ENCODE results near the gene TMEM229B.

TMEM229B gene

DNA sequence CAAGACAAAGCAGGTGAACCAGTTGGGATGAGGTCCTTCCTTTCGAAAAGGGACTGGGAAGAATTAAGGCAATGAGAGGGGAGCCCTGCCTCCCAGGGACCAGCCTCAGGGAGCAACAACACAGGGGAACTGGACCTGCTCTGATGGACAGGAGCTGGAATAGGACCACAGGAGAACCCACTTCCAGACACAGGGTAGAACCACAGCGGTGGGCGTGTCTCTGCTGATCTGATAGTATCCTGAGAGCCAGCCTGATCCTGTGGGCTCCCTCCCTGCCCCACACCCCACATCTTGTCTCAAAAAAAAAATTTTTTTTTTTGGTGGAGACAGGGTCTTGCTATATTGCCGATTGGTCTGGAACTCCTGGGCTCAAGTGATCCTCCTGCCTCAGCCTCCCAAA lies 62.9 kb downstream of the TMEM229B start:
- Histone ChIP-seq H3K36me3 (ENCODE audit: insufficient read depth, low read length) (no peaks in the 10 kb centered on the region), H3K4me3 (no peak overlapping the region), H3K9me3 (ENCODE audit: low read depth, low read length) (no peaks in the 10 kb centered on the region), H3K9ac (ENCODE audit: insufficient read length) (no peak overlapping the region), H3K27ac (no peak overlapping the region)
- no peak for DNase-seq (ENCODE audit: low read depth, low spot score)
- no peak for TF ChIP-seq FOXP2 (optimal IDR thresholded peaks at IDR 0.05; ENCODE audit: control extremely low read depth, extremely low read length, insufficient read depth)
- TF ChIP-seq EZH2 (IDR thresholded peaks at IDR 0.05): no peak
- TF ChIP-seq POLR2AphosphoS5 (IDR thresholded peaks at IDR 0.05; ENCODE audit: borderline replicate concordance, low read depth, low read length): no peak

- Histone ChIP-seq H3K9me3 (ENCODE audit: low read depth, low read length) (no peaks in the 10 kb centered on the region), H3K9ac (ENCODE audit: insufficient read length) (no peak overlapping the region), H3K27ac (no peak overlapping the region), H3K4me3 (no peak overlapping the region), H3K36me3 (ENCODE audit: insufficient read depth, low read length) (no peaks in the 10 kb centered on the region)
- no peak for TF ChIP-seq POLR2AphosphoS5 (IDR thresholded peaks at IDR 0.05; ENCODE audit: borderline replicate concordance, low read depth, low read length)
- TF ChIP-seq EZH2 (IDR thresholded peaks at IDR 0.05): no peak
- TF ChIP-seq FOXP2 (optimal IDR thresholded peaks at IDR 0.05; ENCODE audit: control extremely low read depth, extremely low read length, insufficient read depth): no peak
- DNase-seq (ENCODE audit: low read depth, low spot score): no peak
Measured at GRCh38 chr14:67424539-67424938, 64.0 kb downstream of the TMEM229B start.

DNA sequence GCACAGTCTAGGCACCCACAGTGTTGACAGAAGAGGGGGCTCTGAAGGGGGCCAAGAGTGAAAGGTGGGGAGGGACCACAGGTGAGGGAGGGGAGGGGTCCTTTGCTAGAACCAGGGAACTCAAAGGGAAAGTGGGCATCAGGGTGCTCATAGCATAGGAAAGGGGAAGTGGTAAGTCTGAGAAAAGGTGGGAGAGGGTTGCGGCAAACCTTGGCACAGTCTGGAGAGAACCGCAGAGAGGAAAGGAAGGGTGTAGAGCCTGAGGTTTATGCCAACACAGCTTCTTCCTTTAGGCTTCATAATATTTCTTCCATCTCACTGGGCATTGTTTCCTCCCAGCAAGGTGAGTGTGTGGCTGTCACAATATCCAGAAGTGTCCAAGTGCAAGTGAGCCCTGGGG lies 65.1 kb downstream of the TMEM229B start:
- TF ChIP-seq EZH2 (IDR thresholded peaks at IDR 0.05): no peak
- TF ChIP-seq POLR2AphosphoS5 (IDR thresholded peaks at IDR 0.05; ENCODE audit: borderline replicate concordance, low read depth, low read length): no peak
- TF ChIP-seq FOXP2 (optimal IDR thresholded peaks at IDR 0.05; ENCODE audit: control extremely low read depth, extremely low read length, insufficient read depth): no peak
- Histone ChIP-seq H3K4me3 (no peak overlapping the region), H3K27ac (no peak overlapping the region), H3K36me3 (ENCODE audit: insufficient read depth, low read length) (no peaks in the 10 kb centered on the region), H3K9me3 (ENCODE audit: low read depth, low read length) (no peaks in the 10 kb centered on the region), H3K9ac (ENCODE audit: insufficient read length) (no peak overlapping the region)
- no peak for DNase-seq (ENCODE audit: low read depth, low spot score)

DNA sequence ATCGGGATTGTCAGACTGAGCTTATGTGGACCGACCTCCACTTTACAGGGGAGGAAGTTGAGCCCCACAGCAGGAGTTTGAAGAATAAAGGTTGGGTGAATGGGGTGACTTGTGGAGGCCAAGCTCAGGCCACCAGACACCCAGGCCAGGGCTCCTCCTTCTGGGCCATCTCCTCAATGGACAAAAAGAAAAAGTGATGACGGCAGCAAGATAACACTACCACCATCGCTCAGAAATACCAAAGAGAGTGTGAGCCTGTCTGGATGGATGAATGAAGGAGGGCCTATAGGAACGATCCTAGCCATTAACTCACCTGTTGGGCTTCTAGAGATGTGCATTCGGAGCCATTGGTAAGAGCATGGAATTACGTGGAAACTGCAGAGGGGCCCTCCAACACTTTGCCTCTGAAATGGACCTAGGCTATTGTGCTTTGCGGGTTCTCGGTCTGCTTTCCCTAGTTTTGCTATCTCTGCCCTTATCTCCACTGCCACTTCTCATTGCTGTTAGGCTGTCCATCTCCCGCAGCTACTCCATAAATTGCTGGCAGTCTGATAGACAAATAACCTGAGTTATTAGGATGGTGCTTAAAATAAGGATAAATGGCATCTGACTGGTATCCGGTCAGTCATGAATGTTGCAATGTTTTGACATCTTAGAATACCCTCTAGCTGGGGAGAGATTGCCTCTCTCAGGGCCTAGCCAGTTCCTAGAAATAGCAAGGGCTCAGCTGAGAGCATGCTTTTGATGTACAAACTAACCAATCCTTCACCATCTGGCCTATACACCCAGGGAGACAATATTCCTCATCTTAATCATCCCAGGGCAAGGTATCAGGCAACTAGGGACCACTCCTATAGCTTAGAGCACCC lies 66.9 kb downstream of the TMEM229B start:
- no peak for DNase-seq (ENCODE audit: low read depth, low spot score)
- Histone ChIP-seq H3K27ac (no peak overlapping the region), H3K9ac (ENCODE audit: insufficient read length) (no peak overlapping the region), H3K9me3 (ENCODE audit: low read depth, low read length) (no peaks in the 10 kb centered on the region), H3K36me3 (ENCODE audit: insufficient read depth, low read length) (no peaks in the 10 kb centered on the region), H3K4me3 (no peak overlapping the region)
- TF ChIP-seq POLR2AphosphoS5 (IDR thresholded peaks at IDR 0.05; ENCODE audit: borderline replicate concordance, low read depth, low read length) (no peak), EZH2 (IDR thresholded peaks at IDR 0.05) (no peak), FOXP2 (optimal IDR thresholded peaks at IDR 0.05; ENCODE audit: control extremely low read depth, extremely low read length, insufficient read depth) (no peak)

Measured in SK-N-MC (cell line).